ENCODE measurements around the gene NOL4L. TPM values are rescaled to one million over a fixed set of nuclear protein-coding genes. Genes with fewer than 3 reads are reported as not detected.

Gene NOL4L
- total RNA-seq, 1 donor from 2014 or later, result 11.9 TPM

GRCh38 chr20:32455171-32455900, 129.8 kb downstream of the NOL4L start:
- no peak overlapping the region for H2AFZ ChIP-seq (replicated peaks)
- Mint-ChIP-seq H3K4me3 (peak overlapping the region; percentile 50), H3K27me3 (ENCODE audit: insufficient read depth, low read depth) (peaks cover 3% of the 10 kb centered on the region), H3K4me1 (peaks cover 33% of the 10 kb centered on the region), H3K36me3 (peaks cover 16% of the 10 kb centered on the region), H3K9me3 (no peaks in the 10 kb centered on the region), H3K27ac (no peak overlapping the region)
- peaks cover 20% of the 10 kb centered on the region for H3F3A ChIP-seq (ENCODE audit: low read depth)
- H3K4me2 ChIP-seq, result no peak overlapping the region
- no peaks in the 10 kb centered on the region for H3K27me3 ChIP-seq
- H3K4me3 ChIP-seq, result no peak overlapping the region
- H3K9me3 ChIP-seq (ENCODE audit: low read depth), result no peaks in the 10 kb centered on the region
- H3K9ac ChIP-seq, result no peak overlapping the region
- no peak for DNase-seq (ENCODE audit: low spot score)
- no peak overlapping the region for H3K27ac ChIP-seq
- peaks cover 29% of the 10 kb centered on the region for H3K4me1 ChIP-seq
- H4K20me1 ChIP-seq (ENCODE audit: low read depth), result peaks cover 24% of the 10 kb centered on the region
- H3K36me3 ChIP-seq, result no peaks in the 10 kb centered on the region
- no peak for TF ChIP-seq EZH2phosphoT487 (IDR thresholded peaks at IDR 0.05)
- TF ChIP-seq CTCF (IDR thresholded peaks at IDR 0.05), result no peak
- no peak for TF ChIP-seq EZH2 (IDR thresholded peaks at IDR 0.05)
- H3K79me2 ChIP-seq (ENCODE audit: low read depth), result peaks cover 11% of the 10 kb centered on the region

- Mint-ChIP-seq H3K4me3 (no peak overlapping the region), H3K27ac (peak overlapping the region; percentile 95)
Measured at GRCh38 chr20:32454164-32455145, 130.7 kb downstream of the NOL4L start.

More at GRCh38 chr20:32454164-32455145, 130.7 kb downstream of the NOL4L start:
- Histone ChIP-seq H3K4me3 (no peak overlapping the region), H3K79me2 (ENCODE audit: low read depth) (peaks cover 11% of the 10 kb centered on the region), H3K27ac (no peak overlapping the region), H3K4me2 (no peak overlapping the region), H3K9me3 (ENCODE audit: low read depth) (no peaks in the 10 kb centered on the region), H4K20me1 (ENCODE audit: low read depth) (peaks cover 30% of the 10 kb centered on the region), H3K4me1 (peaks cover 34% of the 10 kb centered on the region), H3K27me3 (no peaks in the 10 kb centered on the region), H3K9ac (no peak overlapping the region), H2AFZ (replicated peaks) (no peak overlapping the region), H3K36me3 (no peaks in the 10 kb centered on the region), H3F3A (ENCODE audit: low read depth) (peaks cover 25% of the 10 kb centered on the region)
- peaks cover 3% of the 10 kb centered on the region for H3K27me3 Mint-ChIP-seq (ENCODE audit: insufficient read depth, low read depth)
- H3K36me3 Mint-ChIP-seq, result peaks cover 23% of the 10 kb centered on the region
- DNase-seq (ENCODE audit: low spot score), result no peak
- peaks cover 35% of the 10 kb centered on the region for H3K4me1 Mint-ChIP-seq
- no peaks in the 10 kb centered on the region for H3K9me3 Mint-ChIP-seq
- no peak for TF ChIP-seq EZH2phosphoT487 (IDR thresholded peaks at IDR 0.05)
- no peak for TF ChIP-seq CTCF (IDR thresholded peaks at IDR 0.05)
- TF ChIP-seq EZH2 (IDR thresholded peaks at IDR 0.05), result no peak

All from neural progenitor cell (in vitro differentiated cells).